Breast epithelium (tissue), 3 donors: ENCODE results near the gene ZNF677.

ENCODE experiments used
- POLR2A ChIP-seq: fragments of 450-650 bp; IDR thresholded peaks from one replicate; pipeline ENCODE4 v1.6.1; 2016; ENCODE audit warnings: antibody characterized with exemption, mild to moderate bottlenecking, moderate library complexity
- TF ChIP-seq, protein P1 (sequence below), 3 donors: fragments of 450-650 bp; IDR thresholded peaks; one replicate each; pipeline ENCODE4 v1.5.1; 2016 to 2017; ENCODE audit warnings: antibody characterized with exemption in 3 of 3, mild to moderate bottlenecking in 3 of 3, moderate library complexity in 3 of 3

DNA sequence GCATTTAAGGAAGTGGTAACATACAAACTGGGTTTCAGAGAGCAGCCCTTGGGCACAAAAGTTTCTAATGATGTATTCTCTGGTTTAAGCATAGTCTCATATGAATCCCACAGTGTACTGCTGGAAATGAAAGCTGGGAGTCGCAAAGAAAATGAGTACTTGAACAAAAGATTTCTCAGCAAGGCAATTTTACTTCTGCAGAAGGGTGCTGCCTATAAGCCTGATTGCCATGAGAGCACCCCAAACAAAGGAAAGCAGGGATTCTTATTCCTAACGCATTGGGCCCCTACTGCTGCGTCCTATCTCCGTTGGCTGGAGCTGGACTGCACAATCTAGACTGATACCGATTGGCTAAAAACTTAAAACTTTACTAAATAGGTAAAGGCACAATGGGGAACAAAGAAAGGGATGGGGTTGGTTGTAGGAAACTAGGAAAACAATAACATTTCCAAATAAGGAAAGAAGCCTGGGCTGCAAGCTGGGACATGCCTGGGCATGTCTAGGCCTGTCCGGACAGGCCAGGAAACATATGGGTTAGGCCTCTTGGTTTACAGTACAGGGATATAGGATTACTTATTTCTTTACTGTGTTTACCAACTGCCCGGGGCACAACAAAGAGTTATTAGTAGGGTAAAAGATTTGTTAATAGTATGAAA, 40.2 kb upstream of the ZNF677 start:
- TF ChIP-seq, protein P1, sequence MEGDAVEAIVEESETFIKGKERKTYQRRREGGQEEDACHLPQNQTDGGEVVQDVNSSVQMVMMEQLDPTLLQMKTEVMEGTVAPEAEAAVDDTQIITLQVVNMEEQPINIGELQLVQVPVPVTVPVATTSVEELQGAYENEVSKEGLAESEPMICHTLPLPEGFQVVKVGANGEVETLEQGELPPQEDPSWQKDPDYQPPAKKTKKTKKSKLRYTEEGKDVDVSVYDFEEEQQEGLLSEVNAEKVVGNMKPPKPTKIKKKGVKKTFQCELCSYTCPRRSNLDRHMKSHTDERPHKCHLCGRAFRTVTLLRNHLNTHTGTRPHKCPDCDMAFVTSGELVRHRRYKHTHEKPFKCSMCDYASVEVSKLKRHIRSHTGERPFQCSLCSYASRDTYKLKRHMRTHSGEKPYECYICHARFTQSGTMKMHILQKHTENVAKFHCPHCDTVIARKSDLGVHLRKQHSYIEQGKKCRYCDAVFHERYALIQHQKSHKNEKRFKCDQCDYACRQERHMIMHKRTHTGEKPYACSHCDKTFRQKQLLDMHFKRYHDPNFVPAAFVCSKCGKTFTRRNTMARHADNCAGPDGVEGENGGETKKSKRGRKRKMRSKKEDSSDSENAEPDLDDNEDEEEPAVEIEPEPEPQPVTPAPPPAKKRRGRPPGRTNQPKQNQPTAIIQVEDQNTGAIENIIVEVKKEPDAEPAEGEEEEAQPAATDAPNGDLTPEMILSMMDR (IDR thresholded peaks at IDR 0.05): no peak
- TF ChIP-seq POLR2A: no peak
